ENCODE results near the gene SLC5A11.
"Not testable (repeated sequence)": the region's sequence is repeated elsewhere in the genome, so short reads cannot be mapped to it uniquely, and the experiment has no call there.

The SLC5A11 gene, protein sequence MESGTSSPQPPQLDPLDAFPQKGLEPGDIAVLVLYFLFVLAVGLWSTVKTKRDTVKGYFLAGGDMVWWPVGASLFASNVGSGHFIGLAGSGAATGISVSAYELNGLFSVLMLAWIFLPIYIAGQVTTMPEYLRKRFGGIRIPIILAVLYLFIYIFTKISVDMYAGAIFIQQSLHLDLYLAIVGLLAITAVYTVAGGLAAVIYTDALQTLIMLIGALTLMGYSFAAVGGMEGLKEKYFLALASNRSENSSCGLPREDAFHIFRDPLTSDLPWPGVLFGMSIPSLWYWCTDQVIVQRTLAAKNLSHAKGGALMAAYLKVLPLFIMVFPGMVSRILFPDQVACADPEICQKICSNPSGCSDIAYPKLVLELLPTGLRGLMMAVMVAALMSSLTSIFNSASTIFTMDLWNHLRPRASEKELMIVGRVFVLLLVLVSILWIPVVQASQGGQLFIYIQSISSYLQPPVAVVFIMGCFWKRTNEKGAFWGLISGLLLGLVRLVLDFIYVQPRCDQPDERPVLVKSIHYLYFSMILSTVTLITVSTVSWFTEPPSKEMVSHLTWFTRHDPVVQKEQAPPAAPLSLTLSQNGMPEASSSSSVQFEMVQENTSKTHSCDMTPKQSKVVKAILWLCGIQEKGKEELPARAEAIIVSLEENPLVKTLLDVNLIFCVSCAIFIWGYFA

DNA sequence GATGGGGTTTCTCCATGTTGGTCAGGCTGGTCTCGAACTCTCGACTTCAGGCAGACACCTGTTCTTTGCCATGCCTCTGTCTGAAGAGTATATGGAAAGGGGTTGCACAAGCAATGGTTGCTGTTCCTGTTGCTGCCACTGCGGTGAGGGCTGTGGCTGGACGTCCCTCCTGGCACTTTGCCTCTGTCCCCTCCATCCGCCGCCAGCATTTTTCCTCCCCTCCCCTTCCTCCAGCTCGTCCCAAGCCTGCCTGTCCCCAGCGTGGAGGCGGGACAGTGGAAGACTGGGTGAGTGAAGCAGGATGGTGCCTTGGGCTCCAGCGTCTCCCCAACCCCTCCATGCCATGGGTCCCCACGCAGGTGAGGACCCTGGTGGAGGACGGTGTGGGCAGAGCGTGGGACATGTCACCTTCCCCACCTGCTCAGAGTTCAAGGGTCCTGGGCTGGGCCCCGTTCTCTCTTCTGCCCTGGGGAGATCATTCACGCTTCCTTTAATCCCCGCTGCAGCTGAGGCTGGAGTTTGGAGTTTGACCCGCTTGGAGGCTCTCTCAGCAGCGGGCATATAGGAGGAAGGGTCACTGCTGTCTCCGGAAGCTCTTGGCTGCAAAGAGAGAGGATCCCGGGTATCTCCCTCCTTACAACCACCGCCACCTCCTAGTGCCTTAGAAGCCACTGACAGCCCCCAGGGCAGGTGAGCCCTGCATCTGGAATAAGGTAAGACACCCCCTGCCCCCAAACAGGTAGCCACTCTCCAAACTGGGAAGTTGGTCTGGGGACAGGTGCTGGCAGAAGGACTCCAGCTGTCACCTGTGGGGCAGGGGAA, at the start of gene SLC5A11:
TSS of gene SLC5A11 (plus strand) at position 238 of the 822 bp plus-strand sequence. CDS start 12,681 bp downstream, outside the sequence.
- DNase-seq: no peak

DNA sequence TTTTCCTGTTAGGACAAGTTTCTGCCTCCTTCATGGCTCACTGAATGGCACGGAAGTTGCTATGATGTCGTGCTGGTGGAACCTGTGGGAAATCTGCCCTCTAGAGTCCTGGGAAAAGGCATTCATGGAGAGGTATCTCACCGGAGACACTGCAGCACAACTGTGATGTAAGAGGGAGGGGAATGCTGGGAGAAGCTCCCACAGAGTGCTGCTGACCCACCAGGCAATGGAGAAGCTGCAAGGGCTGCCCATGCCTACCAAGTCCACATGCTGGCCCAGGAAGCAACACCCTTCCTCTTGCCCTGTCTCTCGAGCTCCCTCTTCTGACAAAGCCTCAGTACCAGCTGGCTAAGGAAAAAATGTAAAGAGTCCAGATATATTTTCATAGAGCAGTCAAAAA, 45.2 kb upstream of the SLC5A11 start:
- DNase-seq: no peak

DNA sequence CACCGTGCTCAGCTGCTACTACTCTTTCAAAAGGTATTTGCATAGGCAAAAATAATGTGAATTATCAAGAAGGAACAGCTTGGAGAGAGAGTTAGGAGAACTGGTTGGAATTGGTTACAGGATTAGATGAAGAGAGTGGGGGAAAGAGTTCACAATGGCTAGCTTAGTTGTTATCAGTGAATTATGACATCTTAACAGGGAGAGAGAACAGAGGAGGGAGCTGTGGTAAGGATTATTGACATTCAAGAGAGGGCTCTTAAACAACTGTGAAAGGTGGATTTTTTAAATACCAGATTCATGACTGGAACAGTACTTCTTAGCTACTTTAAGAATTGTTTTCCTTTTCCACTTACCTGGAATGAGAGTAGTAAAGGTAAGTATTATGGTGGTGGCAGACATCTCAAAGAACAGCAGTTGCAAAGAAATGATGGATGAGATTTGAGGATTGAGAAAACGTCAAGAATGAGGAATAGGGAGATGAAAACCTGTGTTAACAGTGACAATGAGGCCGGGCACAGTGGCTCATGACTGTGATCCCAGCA, 43.9 kb upstream of the SLC5A11 start:
- DNase-seq: no peak

DNA sequence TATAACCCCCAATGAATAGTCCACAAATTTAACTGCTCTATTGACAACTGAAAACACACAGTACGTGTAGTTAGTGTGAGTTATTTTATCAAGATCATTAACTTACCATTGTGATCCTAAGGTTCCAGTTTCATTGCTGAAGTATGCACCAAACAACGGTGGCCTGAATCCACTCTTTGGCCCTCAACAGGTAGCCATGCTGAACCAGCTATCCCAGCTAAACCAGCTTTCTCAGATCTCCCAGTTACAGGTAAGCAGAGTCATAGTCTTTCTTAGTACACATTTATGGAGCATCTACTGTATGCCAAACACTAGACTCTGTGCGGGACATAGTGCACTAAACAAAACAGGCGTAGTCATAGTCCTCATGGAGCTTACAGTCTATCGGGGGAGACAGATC, 40.3 kb upstream of the SLC5A11 start:
- no peak for DNase-seq

DNA sequence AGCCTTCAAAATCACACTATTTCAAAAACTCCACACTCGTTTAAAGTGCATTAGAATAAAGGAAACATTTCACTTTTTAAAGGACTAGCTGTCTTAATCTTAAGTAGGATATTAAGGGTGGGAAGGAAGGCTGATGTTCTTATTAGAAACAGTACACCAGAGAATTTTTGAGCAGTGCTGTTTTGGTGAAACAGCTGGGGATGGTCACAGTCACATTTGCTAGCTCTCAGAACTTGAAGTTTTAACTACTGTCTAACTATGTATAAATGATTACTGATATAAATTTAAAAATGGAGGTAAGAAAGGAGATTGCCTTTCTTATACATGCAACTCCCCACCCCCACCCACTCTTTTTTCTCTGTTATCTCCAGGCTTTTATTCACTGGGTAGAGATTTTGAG, 38.5 kb upstream of the SLC5A11 start:
- no peak for DNase-seq

DNA sequence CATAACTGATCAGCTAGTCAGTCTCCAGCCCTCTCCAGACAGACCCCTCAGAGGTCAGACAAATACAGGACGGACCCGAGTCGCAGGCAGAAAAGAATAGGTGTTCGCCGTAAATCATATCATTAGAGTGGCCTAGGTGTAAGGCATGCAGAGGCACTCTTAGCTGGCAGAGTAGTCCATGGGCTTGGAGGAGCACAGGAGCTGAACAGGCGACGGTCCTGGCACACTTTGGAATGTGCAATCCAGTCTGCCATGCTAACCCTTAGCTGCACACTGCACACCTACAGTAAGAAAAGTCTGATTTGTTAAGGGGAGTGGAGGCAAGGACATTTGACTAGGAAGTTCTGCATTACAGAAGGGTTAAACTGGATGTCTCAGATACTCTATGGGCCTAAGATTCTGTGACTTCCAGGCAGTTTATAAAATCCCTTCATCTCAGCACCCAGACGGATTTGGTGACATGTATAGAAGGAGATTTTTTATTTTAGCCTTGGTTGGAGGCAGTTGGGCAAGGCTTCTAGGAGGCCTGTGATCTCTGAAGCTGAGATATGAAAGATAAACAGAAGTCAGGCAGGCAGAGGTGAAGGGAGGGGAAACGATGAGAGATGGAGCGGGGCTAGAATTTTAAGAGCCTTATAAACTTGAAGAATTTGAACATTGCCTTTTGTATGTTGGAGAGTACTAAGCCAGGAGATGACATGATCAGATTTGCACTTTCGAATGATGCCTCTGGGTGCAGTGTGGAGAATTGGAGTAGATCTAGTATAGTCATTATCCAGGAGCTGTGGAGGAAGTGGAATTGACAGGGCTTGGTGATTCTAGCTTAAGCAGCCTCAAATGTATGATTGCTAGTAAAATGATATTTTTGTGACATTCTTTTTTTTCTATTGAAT, 34.6 kb upstream of the SLC5A11 start:
- no peak for DNase-seq

DNA sequence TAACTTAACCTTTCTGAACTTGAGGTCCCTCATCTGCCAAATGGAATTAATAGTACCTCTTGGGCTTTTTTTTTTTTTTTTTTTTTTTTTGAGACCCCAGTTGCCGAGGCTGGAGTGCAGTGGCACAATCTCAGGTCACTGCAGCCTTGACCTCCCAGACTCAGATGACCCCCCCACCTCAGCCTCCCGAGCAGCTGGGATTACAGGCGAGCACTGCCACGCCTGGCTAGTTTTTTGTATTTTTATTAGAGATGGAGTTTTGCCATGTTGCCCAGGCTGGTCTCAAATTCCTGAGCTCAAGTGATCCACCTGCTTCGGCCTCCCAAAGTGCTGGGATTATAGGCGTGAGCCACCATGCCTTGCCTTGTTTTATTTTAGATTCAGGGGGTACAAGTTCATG, 33.0 kb upstream of the SLC5A11 start:
- DNase-seq: not testable (repeated sequence)

DNA sequence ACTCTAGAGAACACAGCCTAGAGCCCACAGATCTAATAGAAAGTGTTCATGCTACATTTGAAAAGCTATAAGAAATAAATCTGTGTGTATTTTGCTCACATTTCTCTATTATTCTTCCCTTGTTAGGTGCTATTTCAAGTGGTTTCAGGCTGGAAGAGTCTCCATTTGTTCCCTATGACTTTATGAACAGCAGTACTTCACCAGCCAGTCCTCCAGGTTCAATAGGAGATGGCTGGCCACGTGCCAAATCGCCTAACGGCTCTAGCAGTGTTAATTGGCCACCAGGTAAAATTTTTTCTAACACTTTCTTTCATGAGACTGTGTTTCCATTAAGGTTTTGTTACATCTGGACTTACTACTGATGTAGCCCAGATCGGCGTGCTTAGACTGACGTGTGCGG, 30.7 kb upstream of the SLC5A11 start:
- no peak for DNase-seq

DNA sequence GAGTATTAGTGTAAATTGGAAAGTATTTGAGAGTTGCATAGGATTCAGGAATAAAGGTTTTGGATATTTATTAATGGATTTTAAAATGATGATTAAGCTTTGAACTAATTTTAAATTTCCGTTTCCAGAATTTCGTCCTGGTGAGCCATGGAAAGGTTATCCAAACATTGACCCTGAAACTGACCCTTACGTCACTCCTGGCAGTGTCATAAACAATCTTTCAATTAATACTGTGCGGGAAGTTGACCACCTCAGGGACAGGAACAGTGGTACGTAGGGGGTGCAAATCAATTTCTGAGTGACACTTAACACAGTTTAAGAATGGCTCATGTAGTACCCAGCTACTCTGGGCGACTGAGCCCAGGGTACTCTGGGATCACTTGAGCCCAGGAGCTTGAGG, 29.1 kb upstream of the SLC5A11 start:
- DNase-seq: no peak

DNA sequence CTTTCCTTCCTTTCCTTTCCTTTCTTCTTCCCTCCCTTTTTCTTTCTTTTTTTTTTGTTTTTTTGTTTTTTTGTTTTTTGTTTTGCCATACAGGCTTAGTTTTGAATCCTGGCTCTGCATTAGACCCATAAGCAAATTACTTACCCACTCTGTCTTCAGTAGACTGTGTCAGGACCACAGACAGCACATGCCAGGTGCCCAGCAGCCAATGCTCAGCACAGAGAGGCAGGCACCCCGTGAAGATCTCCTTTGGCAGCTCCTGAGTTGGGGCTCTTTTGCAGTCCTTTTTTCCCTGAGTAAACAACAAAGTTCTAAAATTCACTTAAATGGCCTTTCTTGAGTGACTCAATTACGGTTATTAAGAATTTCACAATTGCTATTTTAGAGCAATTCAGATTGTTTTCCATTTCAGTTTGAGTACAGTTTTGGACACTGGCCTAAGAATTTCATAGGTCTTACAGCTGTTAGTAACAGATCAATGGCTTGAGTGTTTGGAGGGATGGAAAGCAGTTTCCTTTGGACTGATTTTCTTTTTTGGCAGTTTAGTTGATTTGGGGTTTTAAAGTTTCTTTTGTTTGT, 26.2 kb upstream of the SLC5A11 start:
- no peak for DNase-seq

DNA sequence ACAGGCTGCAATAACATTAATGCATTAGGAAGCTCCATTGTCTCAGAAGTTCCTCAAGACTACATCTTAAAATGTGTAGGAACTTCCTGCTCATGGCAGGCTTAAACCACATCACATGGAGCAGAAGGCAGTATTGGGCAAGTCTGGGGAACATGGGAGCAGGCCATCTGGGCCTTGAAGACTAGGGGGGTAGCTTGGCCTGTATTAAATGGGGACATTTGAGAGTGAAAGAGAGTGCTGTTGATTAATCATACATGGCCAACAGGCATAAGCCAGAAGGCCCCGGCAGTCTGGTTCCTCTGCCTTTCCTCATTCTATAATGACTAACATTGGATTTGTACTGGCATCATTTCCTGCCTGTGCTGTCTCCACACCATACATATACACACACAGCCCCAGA, 25.2 kb upstream of the SLC5A11 start:
- no peak for DNase-seq

DNA sequence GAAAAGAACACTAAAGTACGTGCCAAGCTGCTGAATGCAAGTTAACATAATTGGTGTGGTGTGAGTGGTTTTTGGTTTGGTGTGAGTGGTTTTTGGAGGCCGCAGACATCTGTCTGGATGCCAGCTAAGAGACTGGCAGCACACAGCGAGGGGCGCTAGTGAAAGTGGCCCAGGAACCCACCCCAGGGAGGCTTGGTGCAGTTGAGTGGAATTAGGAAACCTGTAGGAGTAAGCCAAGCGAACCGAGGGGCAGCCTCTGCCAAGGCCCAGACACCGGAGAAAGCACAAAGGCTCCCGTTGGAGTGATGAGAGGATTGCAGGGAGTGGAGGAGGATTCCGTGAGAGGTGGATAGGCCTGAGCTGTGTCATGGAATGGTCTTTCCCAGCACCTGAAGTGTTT, 24.6 kb upstream of the SLC5A11 start:
- DNase-seq: no peak

DNA sequence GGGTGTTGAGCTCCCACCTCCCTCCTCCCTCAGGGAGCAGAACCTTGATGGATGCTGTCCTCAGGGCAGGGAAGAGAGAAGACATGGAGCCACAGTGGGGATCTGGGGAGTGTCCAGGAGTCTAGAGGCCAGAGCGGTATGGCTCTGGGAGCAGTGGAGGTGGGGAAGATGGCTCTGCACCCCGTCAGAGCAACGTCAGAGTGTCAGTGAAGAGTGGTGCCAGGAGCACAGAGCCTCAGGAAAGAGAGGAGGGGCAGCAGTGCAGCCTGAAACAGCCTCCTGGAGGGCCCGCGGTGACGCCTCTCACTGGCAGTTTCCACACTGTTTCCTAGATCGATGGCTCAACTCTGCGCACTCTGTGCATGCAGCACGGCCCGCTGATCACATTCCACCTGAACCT, 23.2 kb upstream of the SLC5A11 start:
- DNase-seq: no peak

DNA sequence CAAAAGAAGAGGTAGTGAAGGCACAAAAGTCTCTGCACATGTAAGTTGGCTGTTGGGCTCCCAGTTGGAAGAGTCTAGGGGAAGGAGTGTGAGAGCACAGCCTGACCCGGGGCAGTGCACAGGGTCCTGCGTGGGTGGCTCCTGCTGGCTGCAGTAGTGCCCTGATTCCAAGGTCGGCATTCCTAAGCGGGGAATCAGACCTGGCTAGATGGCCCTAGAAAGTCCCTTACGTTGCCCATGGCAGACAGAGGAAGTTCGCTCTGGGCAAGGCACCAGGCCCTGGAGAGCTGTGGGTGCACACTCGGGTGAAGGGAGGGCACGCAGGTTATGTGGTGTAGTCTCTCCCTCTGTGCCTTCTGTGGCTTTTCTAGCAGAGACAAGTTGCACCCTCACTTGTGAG, 22.8 kb upstream of the SLC5A11 start:
- DNase-seq: no peak

DNA sequence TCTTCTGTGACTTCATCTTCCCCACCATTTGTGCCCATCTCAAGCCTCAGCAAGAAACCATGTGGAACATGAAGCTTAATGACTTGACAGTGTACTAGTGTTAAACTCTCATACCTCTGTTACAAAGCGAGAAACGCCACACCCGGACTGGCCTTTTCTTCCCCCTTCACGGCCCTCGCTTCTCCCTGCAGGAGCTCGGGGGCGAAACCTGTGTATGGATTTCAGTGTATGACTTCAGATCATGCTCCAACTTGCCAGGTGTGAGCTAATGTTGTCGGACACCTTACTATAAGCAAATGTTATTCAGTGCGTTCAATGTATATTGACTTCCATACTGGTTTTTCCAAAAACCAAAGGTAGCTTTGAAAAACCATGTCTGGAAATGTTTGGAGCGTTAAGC, 20.1 kb upstream of the SLC5A11 start:
- no peak for DNase-seq

DNA sequence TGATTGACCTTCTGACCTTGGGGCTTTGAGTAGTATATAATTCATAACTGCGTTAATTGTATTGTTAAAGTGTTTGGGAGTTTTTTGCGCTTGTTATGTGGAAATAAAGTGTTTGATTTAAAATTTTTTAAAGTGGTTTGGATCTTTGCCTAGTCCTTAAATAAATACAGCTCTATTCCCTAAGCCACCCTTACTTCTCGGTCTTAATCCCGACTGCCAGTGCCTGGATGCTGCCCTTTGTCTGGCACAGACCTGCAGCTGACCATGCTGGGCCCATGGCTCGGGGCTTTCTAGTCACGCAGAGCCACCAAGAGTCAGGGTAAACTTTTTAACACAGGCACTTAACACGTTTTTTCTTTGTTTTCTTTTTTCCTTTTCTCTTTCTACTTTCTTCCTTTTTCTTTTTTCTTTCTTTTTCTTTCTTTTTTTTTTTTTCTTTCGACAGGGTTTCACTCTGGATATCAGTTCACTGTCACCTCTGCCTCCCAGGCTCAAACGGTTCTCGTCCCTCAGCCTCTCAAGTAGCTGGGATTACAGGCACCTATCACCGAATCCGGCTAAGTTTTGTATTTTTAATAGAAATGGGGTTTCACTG, 19.6 kb upstream of the SLC5A11 start:
- DNase-seq: no peak

DNA sequence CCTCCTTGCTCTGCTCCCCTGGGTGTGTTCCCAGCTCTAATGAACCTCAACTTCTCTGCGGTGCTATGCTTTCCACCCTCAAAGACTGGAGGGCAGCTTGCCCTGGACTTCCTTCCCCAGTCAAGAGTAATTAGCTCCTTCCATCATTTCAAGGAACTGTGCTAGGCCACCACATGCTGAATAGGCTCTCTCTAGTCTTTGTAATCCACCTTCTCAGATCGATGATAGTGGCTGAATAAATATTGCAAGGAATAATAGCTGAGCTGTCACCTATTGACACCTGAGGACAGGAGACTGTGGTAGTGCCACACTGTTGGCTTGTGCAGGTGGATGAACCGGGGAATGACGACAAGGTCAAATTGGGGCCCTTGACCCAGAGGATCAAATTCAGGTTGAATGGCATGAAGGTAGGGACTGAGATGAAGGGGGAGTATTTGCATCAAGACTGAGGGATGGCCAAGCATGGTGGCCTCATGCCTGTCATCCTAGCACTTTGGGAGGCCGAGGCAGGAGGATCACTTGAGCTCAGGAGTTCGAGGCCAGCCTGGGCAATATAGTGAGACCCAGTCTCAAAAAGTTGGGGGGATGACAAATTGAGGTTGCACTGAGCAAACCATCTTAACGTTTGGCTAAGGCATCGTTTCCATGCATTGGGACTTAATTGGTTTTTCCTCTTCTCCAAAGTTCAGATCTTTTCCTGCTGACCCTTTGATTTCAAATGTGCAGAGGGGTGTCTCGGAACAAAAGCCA, 18.8 kb upstream of the SLC5A11 start:
- DNase-seq: no peak

DNA sequence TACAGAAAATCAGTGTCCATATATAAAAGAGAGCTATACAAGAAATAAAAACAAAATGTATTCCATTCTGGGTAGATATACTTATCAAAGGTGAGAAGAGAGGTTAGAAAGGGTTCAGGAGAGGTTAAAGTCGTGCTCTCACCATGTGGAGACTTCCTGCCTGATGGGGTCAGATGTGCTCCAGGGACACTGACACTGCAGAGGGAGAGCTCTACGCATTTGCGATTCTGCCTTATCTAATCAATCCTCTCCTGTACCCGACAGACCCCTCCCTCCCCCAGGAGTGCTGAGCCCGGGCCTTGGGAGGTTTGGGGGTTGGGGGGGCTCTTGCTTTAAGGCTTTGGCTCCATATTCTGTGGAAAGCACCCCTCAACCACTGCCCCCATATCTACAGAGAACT, 16.6 kb upstream of the SLC5A11 start:
- no peak for DNase-seq

DNA sequence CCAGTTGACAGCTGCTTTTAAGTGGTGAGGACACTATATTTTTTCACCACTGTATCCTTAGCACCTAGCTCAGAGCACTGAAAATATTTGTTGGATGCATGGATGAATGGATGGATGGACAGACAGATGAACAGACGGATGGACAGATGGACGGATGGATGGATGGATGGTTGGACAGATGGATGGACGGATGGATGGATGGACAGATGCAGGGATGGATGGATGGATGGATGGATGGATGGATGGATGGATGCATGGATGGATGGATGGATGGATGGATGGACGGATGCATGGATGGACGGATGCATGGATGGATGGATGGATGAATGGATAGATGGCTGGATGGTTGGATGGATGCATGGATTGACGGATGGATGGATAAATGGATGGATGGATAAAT, 12.4 kb upstream of the SLC5A11 start:
- DNase-seq: no peak

DNA sequence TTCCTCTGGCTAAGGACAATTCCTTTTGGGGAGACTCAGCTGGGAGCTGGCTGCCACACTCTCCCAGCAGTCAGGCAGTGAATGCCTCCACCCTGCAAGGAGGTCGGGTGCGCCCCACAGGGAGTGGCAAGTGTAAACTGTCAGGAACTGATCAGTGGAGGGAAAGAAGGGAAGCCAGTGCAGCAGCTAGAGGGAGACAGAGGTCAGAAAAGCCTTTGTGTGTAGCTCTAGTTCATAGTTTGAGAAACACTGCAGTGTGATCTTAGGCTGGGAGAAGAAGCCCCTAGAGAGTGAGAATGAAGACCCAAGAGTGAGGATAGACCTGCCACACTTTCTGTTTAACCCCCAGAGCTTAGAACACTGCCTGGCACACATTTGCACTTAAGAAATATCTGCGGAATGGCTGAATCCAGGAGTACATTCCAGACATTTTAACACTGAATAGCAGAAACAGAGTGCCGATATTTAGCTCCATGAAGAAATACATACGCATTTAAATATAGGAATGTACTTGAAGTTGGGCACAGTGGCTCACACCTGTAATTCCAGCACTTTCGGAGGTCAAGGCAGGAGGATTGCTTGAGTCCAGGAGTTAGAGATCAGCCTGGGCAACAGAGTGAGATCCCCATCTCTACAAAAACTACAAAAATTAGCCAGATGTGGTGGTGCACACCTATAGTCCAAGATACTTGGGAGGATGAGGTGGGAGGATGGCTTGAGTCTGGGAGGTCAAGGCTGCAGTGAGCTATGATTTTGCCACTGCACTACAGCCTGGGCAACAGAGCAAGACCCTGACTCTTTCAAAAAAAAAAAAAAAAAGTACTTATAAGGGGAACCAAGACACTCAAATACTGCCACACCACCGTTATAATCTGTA, 11.1 kb upstream of the SLC5A11 start:
- DNase-seq: no peak
